ENCODE data around the gene FITM1.

Gene FITM1

GRCh38 chr14:24136684-24137528 is 6.4 kb downstream of the FITM1 start:
- H3K27ac ChIP-seq = peak overlapping the region; percentile 94
- TF ChIP-seq ZFX (IDR thresholded peaks at IDR 0.05; ENCODE audit: borderline replicate concordance) = no peak
- TF ChIP-seq, protein P1, sequence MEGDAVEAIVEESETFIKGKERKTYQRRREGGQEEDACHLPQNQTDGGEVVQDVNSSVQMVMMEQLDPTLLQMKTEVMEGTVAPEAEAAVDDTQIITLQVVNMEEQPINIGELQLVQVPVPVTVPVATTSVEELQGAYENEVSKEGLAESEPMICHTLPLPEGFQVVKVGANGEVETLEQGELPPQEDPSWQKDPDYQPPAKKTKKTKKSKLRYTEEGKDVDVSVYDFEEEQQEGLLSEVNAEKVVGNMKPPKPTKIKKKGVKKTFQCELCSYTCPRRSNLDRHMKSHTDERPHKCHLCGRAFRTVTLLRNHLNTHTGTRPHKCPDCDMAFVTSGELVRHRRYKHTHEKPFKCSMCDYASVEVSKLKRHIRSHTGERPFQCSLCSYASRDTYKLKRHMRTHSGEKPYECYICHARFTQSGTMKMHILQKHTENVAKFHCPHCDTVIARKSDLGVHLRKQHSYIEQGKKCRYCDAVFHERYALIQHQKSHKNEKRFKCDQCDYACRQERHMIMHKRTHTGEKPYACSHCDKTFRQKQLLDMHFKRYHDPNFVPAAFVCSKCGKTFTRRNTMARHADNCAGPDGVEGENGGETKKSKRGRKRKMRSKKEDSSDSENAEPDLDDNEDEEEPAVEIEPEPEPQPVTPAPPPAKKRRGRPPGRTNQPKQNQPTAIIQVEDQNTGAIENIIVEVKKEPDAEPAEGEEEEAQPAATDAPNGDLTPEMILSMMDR (IDR thresholded peaks at IDR 0.05) = no peak

DNA sequence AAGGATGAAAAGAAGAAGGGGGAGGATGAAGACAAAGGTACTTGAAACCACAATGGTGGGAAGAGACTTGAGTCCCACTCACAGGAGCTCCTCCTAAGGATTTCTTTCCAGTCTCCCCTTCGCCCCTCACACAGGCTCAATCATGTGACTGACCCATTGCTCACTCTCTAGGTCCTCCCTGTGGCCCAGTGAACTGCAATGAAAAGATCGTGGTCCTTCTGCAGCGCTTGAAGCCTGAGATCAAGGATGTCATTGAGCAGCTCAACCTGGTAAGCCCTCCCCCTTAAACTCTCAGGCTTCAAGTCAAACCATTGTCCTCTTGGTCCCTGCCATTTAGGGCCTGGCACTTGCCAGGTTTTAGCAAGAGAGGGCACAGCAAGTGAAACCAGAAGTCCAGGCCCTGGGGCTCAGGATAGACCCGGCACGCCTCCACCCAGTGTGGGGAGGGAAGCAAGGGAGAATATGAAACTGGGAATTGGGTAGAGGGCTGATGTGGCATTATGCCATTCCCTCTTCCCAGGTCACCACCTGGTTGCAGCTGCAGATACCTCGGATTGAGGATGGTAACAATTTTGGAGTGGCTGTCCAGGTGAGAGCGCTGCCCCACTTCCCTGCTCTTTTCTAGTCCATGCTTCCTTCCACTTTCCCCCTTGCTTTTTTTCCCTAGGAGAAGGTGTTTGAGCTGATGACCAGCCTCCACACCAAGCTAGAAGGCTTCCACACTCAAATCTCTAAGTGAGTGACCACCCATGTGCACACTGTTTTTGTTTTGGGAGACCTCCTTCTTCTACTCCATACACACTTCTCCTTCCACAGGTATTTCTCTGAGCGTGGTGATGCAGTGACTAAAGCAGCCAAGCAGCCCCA is 7.3 kb downstream of the FITM1 start:
- peak overlapping the region; percentile 94 for H3K27ac ChIP-seq
- TF ChIP-seq, protein P1 (IDR thresholded peaks at IDR 0.05) = no peak
- no peak for TF ChIP-seq ZFX (IDR thresholded peaks at IDR 0.05; ENCODE audit: borderline replicate concordance)

DNA sequence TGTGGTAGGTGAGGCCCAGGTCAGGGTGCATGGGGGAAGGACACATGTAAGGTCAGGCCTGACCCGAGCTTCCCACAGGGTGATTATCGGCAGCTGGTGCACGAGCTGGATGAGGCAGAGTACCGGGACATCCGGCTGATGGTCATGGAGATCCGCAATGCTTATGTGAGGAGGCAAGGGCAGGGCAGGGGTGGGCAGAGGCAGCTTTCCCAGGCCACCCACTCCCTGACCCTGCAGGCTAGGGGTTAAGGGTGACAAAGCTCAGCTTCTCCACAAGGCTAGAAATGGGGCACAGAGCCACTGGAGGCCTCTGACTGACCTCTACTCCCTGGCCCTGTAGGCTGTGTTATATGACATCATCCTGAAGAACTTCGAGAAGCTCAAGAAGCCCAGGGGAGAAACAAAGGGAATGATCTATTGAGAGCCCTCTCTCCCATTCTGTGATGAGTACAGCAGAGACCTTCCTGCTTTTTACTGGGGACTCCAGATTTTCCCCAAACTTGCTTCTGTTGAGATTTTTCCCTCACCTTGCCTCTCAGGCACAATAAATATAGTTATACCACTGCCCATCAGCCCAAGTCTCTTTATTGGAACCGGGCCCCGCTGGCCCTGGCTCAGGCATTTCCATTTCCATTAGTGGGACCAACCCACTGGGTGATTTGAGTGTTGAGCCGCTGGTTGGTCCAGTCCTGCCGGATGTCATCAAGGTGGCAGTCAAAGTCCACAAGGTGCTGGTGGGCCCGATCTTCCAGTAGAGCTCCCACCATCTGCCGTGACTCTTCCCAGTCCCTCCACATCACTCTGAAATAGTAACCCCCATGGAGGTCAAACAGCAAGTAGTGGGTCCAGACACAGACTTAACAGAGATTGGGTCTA is 8.2 kb downstream of the FITM1 start:
- TF ChIP-seq, protein P1 (IDR thresholded peaks at IDR 0.05) = no peak
- H3K27ac ChIP-seq = peak overlapping the region; percentile 94

DNA sequence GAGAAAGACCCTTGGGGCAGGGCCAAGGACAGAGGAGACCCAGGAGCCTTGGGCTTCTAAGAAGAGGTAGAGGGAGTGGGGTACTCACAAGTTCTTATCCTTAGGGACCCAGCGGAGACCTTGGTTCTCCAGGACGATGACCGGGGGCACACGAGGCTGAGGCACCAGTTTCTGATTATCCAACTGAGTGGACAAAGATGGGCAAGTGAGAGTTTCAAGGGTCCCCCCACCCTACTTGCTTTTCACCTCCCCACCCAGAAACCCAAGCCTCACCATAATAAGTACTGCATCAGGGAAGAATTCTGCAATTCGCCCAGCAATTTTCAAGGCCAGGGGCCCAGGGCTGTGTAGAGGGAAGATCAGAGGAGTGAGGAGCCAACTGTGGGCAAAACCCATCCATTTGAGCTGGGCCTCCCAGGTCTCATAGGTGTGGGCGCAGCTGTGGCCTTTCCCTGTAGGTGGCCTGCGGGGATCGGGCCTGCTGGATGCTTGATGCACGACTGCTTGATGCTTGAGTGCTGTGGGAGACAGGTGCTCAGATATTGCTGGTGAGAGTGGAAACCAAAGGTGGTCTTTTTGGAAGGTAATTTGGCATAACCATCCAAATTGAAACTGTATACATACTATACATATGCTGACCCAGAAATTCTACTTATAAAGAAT is 8.9 kb downstream of the FITM1 start:
- H3K27ac ChIP-seq = peak overlapping the region; percentile 94
- no peak for TF ChIP-seq ZFX (IDR thresholded peaks at IDR 0.05; ENCODE audit: borderline replicate concordance)
- TF ChIP-seq, protein P1 (IDR thresholded peaks at IDR 0.05) = no peak

DNA sequence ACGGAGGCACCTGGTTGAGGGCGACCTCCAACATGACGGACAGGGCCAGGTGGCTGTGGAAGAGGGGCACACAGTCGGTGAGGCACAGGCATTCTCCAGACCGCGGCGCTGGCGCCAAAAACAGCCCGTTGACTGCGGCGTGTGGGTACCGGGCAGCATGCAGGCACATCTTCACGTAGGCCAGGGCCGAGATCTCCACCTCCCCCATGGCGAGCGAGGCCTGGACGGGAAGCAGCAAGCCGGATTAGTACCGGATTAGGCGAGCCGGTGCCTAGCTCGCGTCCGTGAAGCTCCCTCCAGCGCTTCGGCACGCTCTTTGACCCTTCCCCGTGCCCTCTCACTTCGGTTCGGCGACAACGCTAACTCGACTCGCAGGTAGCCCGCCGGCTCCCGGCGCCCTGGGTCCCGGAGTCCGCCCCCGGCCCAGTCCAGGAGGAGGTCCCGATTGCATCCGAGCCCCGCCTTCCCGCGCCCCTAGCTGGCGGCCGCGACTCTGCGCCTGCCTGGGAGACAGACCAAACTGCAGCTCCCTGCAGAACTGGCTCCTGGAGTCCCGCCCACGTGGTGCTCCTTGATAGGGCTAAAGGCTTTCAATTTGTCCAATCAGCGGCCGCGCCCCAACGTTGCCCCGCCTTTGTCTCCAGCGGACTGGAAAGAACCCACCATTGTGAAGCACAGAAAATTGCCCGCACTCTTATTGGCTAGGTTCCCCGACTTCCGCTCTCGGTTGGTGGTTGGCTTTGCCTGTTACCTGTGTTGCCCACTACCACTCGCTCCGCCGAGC is 10.8 kb downstream of the FITM1 start, which contains the start of gene EMC9:
Gene EMC9, minus strand, starts transcription at position 495 of the 784 bp plus-strand sequence. Its CDS starts 287 bp downstream, at position 208.
- TF ChIP-seq, protein P1 (IDR thresholded peaks at IDR 0.05) = peak; percentile 48
- TF ChIP-seq ZFX (IDR thresholded peaks at IDR 0.05; ENCODE audit: borderline replicate concordance) = no peak
- peak within 1 kb of the TSS; percentile 94 for H3K27ac ChIP-seq

GRCh38 chr14:24143511-24143910 is 13.1 kb downstream of the FITM1 start:
- TF ChIP-seq ZFX (IDR thresholded peaks at IDR 0.05; ENCODE audit: borderline replicate concordance) = no peak
- TF ChIP-seq, protein P1 (IDR thresholded peaks at IDR 0.05) = no peak
- H3K27ac ChIP-seq = peak overlapping the region; percentile 94; the same call in 1 of the 2 replicates

All from 22Rv1 (cell line).